T-helper 2 cell treated with Interferon-gamma antibody and Interleukin-4, amounts not matched to agents 100 ng/mL and 5 ng/mL, for 36 hours (primary cell): ENCODE measurements around the gene CPNE2. TPM values are rescaled to one million over a fixed set of nuclear protein-coding genes. Genes with fewer than 3 reads are reported as not detected.
"Not testable (repeated sequence)": the region's sequence is repeated elsewhere in the genome, so short reads cannot be mapped to it uniquely, and the experiment has no call there.

Source experiments
- intact Hi-C: fragments of 100-400 bp; cut with micrococcal nuclease; formaldehyde crosslinking; loops from one replicate; pipeline ENCODE4 v1.15.1; 2023
- total RNA-seq: library from RNA; stranded (reverse); gene quantifications from 2 replicates; pipeline ENCODE4 v1.2.3, GENCODE V29; 2022

CPNE2 gene
- 3.9 and 5.8 TPM in 2 replicates for total RNA-seq

DNA sequence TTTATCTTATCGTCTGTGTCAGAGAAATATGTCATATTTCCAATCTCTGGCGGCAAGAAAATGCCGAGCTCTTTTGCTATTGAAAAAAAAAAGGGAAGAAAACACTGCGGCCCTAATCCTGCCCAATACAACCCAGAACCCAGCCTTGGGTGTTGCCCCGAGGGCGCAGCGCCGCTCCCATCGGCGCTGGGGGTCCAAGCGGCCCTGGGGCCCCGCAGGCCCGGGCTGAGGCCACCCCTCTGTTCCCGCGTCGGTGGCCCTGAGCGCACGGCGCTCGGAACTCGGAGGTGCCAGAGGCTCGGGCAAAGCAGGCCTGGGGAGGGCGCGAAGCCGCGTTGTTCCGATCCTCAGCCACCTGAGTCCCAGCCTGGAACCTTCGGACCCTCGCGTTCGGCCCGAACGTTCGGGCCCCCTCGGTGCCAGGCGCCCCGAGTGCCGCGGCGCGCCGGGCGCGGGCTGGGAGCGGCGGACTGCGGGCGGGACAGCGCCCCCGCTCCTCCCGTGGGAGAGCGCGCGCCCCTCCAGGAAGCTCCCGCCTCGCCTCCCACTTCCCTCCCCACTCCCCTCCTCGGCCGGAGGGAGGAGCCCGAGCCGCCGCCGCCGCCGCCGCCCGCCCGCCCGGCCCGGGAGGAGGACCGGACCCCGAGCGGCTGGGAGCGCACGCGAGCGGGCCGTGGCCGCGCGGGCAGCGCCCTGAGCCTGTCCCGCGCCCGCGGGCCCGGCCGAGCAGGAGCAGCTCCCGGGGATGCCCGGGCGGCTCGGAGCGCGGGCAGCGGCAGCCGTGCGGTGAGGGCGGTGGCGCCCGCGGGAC lies at the start of gene CPNE2:
CPNE2 (plus strand) TSS at position 609 of the 811 bp plus-strand sequence. CDS start 18,160 bp downstream, outside the sequence.
- intact Hi-C loops, result loop anchor here (2.0 to 5.0 kb wide), 2 partner anchors 35 to 77 kb away; no protein-coding TSS in a partner anchor

DNA sequence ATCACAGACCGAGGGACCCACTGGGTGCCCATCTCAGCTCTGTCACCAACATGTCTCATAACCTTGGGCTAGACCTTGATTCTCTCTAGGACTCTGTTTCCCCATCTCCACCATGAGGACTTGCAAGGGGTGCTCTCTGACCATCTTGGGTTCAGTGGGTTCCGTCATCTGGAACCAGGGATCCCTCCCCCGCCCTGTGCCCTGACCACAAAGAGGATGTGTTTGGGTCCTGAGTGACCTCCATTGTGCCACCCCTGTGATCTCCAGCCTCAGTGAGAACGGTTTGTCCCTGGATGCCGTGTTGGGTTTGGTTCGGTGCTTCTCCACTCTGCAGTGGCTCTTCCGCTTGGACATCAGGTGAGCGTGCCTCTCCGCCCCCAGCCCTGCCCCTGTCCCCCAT lies 49.1 kb upstream of the CPNE2 start:
- intact Hi-C loops, result no loop called here

GRCh38 chr16:57044931-57045693 lies 47.3 kb upstream of the CPNE2 start:
- intact Hi-C loops, result no loop called here

- intact Hi-C loops, result no loop called here
Measured at GRCh38 chr16:57045694-57046381, 46.5 kb upstream of the CPNE2 start.

- intact Hi-C loops, result no loop called here
Measured at GRCh38 chr16:57048095-57048494, 44.3 kb upstream of the CPNE2 start.

DNA sequence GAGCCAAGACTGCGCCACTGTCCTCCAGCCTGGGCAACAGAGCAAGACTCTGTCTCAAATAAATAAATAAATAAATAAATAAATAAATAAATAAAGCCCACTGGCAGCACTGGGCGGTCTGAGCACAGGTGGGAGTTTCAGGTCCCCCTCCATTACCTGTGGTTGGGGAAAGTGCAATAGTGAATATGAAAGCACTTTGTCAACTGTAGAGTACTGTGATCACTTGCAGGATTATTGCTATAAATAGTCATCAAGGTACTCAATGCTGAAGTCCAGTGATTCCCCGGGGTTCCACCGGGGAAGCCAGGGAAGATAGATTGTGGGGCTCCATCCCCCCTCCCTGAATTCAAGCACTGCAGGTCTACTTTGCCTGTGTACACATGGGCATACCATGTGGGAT lies 42.7 kb upstream of the CPNE2 start:
- intact Hi-C loops, result no loop called here

DNA sequence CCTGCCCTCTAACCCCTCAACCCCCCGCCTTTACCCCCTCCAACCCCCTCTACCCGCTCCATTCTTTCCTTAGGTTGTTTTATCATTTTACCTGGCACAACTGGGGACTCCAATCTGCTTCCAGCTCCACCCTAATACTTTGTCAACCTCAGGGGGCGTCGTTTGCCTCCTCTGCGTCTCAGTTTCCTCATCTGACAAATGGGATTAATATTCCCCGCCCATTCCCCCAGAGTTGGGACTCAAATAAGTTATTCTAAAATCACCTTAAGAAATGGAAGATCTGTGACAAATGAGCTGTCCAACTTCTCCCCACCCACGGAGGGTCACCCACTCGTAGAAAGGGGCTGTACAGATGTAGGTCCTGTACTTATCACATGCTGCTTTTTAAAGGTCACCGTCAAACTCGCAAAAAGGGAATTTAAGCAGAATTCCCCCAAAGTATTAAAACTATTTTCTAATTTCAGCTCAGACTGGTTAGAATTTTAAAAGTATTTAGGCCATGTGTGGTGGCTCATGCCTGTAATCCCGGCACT lies 40.6 kb upstream of the CPNE2 start:
- intact Hi-C loops, result no loop called here

DNA sequence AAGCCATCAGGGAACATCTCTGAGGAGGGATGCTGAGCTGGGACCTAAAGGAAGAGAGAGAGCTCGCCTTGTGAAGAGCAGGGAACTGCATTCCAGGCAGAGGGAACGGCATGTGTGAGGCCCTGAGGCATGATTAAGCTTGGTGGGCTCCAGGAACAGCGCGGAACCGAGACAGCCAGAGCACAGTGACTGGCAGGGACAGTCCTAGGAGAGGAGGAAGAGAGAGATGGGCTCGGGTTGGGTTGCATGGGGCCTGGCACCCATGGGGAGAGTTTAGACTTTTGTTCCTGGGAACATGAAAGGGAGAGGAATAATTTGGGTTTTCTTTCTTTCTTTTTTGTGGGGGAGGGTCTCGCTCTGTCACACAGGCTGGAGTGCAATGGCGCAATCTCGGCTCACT lies 39.2 kb upstream of the CPNE2 start:
- intact Hi-C loops, result no loop called here

DNA sequence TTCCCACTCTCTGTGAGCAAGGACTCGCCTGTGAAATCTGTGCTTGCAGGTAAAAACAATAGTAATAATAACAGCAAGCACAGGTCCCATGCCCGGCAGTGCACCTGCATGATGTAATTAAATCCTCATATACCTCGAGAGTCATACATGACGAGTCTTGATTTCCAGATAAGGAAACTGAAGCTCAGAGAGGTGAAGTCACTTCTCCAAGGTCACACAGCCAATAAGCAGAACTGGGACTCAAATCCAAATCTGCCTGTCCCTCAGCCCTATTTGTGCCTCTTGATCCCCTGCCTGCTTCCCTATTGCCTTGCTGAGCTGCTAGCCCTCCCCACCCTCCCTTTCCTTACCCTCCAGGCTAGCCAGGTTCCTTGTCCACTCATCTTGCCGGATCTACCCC lies 38.0 kb upstream of the CPNE2 start:
- intact Hi-C loops, result no loop called here

- intact Hi-C loops, result no loop called here
Measured at GRCh38 chr16:57054771-57055170, 37.6 kb upstream of the CPNE2 start.

GRCh38 chr16:57055671-57056070 lies 36.7 kb upstream of the CPNE2 start:
- intact Hi-C loops, result no loop called here

DNA sequence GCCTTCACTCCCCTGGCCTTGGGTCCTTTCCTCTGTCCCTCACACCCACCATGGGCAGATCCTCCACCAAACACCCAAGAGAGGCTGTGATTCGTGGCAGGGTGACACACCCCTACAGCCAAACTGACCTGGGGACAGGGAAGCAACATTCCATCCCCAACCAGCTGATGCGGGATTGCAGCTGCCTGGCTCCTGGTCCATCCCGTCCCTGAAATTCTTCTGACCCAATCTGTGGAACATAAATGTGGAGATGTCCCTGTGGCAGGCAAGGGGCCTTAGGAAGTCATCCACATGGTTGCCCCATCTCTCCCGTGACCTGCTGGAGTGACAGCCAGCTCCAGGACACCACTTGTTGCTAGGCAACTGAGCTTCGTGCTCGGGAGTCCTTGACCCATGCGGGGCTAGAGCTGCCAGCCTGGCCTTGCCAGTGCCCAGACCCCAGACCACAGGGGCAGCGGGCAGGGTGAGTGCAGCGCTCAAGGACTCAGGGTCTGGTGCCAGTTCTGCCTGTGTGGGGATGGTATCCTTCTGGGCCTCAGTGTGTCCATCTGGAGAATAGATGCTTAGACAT lies 34.0 kb upstream of the CPNE2 start:
- intact Hi-C loops, result no loop called here

- intact Hi-C loops, result no loop called here
Measured at GRCh38 chr16:57060323-57061083, 31.9 kb upstream of the CPNE2 start.

GRCh38 chr16:57061084-57061905 lies 31.1 kb upstream of the CPNE2 start:
- intact Hi-C loops, result no loop called here

DNA sequence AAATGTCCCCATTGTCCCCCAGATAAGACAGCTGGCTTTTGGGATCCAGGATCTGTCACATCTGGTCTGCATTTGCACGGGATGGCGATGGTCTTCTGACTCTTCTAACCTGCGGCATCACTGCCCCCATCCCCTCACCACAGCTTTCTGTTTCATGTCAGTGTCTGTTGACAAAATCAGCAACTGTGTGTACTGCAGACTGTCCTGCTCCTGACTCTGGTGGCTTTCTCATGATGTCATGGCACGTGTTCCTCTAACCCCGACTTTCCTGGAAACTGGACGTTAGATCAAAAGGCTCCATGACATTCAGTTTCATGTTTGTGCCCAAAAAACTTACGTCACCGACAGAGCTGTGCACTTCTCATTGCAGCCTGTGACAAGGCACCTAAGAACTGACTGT lies 30.1 kb upstream of the CPNE2 start:
- intact Hi-C loops, result no loop called here

DNA sequence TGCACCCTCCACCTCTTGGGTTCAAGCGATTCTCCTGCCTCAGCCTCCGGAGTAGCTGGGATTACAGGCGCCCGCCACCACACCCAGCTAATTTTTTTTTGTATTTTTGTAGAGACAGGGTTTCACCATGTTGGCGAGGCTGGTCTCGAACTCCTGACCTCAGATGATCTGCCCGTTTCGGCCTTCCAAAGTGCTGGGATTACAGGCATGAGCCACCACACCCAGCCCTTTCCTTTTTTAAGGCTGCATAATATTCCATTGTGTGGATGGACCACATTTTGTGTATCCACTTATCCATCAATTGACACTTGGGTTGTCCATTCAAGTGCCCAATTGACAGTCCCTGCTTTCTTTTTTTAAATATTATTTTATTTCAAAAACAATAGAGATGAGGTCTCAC lies 29.2 kb upstream of the CPNE2 start:
- intact Hi-C loops, result not testable (repeated sequence)

GRCh38 chr16:57064995-57065394 lies 27.4 kb upstream of the CPNE2 start:
- intact Hi-C loops, result no loop called here

- intact Hi-C loops, result no loop called here
Measured at GRCh38 chr16:57066625-57067024, 25.8 kb upstream of the CPNE2 start.

DNA sequence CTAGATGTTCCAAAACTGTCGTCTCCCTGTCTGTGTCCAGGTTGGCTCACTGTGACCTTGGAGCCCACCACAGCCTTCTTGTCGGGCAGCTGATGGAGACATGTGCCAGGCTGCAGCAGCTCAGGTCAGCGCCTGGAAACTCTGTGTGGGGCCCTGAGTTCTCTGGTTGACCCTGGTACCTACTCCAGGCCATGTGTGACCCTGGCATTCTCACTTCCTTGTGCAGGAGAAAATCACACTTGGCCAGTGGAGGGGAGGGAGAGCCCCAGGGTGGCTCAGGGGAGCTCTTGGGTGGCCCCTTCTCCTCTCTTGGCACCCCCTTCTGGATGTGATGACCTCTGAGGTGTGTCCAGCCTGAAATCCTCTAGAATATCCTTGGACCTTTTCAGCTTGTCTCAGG lies 25.0 kb upstream of the CPNE2 start:
- intact Hi-C loops, result no loop called here

GRCh38 chr16:57069053-57069452 lies 23.3 kb upstream of the CPNE2 start:
- intact Hi-C loops, result no loop called here
